ENCODE results near the gene FBXO48.

FBXO48 gene

DNA sequence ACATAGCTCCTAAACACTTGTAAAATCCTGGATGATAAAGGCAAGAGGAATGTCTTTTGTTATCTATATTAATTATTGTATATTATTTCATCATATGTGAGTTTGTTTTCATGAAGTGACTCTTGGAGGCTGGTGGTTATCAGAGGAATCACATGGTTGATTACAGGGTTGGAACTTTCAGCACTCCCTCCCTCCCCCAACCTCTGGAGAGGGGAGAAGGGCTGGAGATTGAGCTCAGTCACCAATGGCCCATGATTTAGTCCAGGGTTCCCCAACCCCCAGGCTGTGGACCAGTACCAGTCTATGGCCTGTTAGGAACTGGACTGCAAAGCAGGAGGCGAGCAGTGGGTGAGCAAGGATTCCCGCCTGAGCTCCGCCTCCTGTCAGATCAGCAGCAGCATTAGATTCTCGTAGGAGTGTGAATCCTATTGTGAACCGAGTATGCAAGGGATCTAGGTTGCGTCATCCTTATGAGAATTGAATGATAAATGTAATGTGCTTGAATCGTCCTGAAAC lies 37.7 kb downstream of the FBXO48 start:
- CTCF ChIA-PET: interaction anchor here (1.7 kb wide), 1 partner anchor 12 kb away, joined by 9 read pairs; no protein-coding TSS in a partner anchor
- Histone ChIP-seq H3K36me3 (ENCODE audit: control insufficient read depth in 2 of 2, insufficient read depth in 1 of 2, low read length in 2 of 2) (no peaks in the 10 kb centered on the region), H3K9me3 (ENCODE audit: control insufficient read depth, insufficient read depth, low read depth, low read length) (no peaks in the 10 kb centered on the region)

GRCh38 chr2:68428746-68429145 lies 38.3 kb downstream of the FBXO48 start:
- POLR2A ChIA-PET: no interaction called here
- TF ChIP-seq TCF7L2 (IDR thresholded peaks at IDR 0.05; ENCODE audit: borderline replicate concordance, low read depth, low read length) (no peak), ZNF549 (tag by site-specific recombination; IDR thresholded peaks at IDR 0.05) (no peak), PRDM1 (tag by site-specific recombination; IDR thresholded peaks at IDR 0.05) (no peak), SETDB1 (IDR thresholded peaks at IDR 0.05; ENCODE audit: insufficient read length, low read length) (no peak), ZNF37A (tag by site-specific recombination; IDR thresholded peaks at IDR 0.05) (no peak)

More for the DNA sequence above, 37.7 kb downstream of the FBXO48 start:
- POLR2A ChIA-PET: no interaction called here
- no peak for TF ChIP-seq KLF1 (tag by site-specific recombination; IDR thresholded peaks at IDR 0.05)
- H3K27ac ChIP-seq (ENCODE audit: extremely low read depth, low read depth, low read length): no peak overlapping the region
- H3K4me3 ChIP-seq (ENCODE audit: low read depth, low read length): no peak overlapping the region
- H3K4me1 ChIP-seq (ENCODE audit: control insufficient read depth, insufficient read depth, low read length): no peaks in the 10 kb centered on the region

GRCh38 chr2:68428126-68428525 lies 39.0 kb downstream of the FBXO48 start:
- H3K27ac ChIP-seq (ENCODE audit: extremely low read depth, low read depth, low read length): no peak overlapping the region
- no peaks in the 10 kb centered on the region for H3K9me3 ChIP-seq (ENCODE audit: control insufficient read depth, insufficient read depth, low read depth, low read length)
- H3K4me1 ChIP-seq (ENCODE audit: control insufficient read depth, insufficient read depth, low read length): no peaks in the 10 kb centered on the region
- ChIA-PET CTCF (interaction anchor here (1.7 kb wide), 1 partner anchor 13 kb away, joined by 9 read pairs; no protein-coding TSS in a partner anchor), POLR2A (no interaction called here)
- H3K4me3 ChIP-seq (ENCODE audit: low read depth, low read length): no peak overlapping the region
- H3K36me3 ChIP-seq (ENCODE audit: control insufficient read depth in 2 of 2, insufficient read depth in 1 of 2, low read length in 2 of 2): no peaks in the 10 kb centered on the region
- TF ChIP-seq ZNF37A (tag by site-specific recombination; IDR thresholded peaks at IDR 0.05): no peak
- no peak for TF ChIP-seq ZNF473 (tag by site-specific recombination; IDR thresholded peaks at IDR 0.05)
- no peak for TF ChIP-seq ZBTB48 (tag by site-specific recombination; IDR thresholded peaks at IDR 0.05)

More at GRCh38 chr2:68428746-68429145, 38.3 kb downstream of the FBXO48 start:
- CTCF ChIA-PET: interaction anchor here (1.7 kb wide), 1 partner anchor 12 kb away, joined by 9 read pairs; no protein-coding TSS in a partner anchor
- no peak overlapping the region for H3K27ac ChIP-seq (ENCODE audit: extremely low read depth, low read depth, low read length)
- H3K4me3 ChIP-seq (ENCODE audit: low read depth, low read length): no peak overlapping the region
- no peaks in the 10 kb centered on the region for H3K36me3 ChIP-seq (ENCODE audit: control insufficient read depth in 2 of 2, insufficient read depth in 1 of 2, low read length in 2 of 2)
- H3K9me3 ChIP-seq (ENCODE audit: control insufficient read depth, insufficient read depth, low read depth, low read length): no peaks in the 10 kb centered on the region
- no peaks in the 10 kb centered on the region for H3K4me1 ChIP-seq (ENCODE audit: control insufficient read depth, insufficient read depth, low read length)

GRCh38 chr2:68426848-68427579 lies 40.1 kb downstream of the FBXO48 start:
- Histone ChIP-seq H3K27ac (ENCODE audit: extremely low read depth, low read depth, low read length) (no peak overlapping the region), H3K4me3 (ENCODE audit: low read depth, low read length) (no peak overlapping the region), H3K9me3 (ENCODE audit: control insufficient read depth, insufficient read depth, low read depth, low read length) (no peaks in the 10 kb centered on the region), H3K36me3 (ENCODE audit: control insufficient read depth in 2 of 2, insufficient read depth in 1 of 2, low read length in 2 of 2) (no peaks in the 10 kb centered on the region), H3K4me1 (ENCODE audit: control insufficient read depth, insufficient read depth, low read length) (no peaks in the 10 kb centered on the region)
- CTCF ChIA-PET: interaction anchor here (0.8 to 2.1 kb wide), 2 partner anchors 13 to 14 kb away, joined by 3 to 14 read pairs; no protein-coding TSS in a partner anchor
- POLR2A ChIA-PET: no interaction called here
- TF ChIP-seq ZFP3 (tag by site-specific recombination; IDR thresholded peaks at IDR 0.05; ENCODE audit: low read depth): no peak
- TF ChIP-seq, protein P1, sequence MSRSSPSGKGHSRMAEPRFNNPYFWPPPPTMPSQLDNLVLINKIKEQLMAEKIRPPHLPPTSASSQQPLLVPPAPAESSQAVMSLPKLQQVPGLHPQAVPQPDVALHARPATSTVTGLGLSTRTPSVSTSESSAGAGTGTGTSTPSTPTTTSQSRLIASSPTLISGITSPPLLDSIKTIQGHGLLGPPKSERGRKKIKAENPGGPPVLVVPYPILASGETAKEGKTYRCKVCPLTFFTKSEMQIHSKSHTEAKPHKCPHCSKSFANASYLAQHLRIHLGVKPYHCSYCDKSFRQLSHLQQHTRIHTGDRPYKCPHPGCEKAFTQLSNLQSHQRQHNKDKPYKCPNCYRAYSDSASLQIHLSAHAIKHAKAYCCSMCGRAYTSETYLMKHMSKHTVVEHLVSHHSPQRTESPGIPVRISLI (tag by site-specific recombination; IDR thresholded peaks at IDR 0.05): no peak
- TF ChIP-seq, protein P2, sequence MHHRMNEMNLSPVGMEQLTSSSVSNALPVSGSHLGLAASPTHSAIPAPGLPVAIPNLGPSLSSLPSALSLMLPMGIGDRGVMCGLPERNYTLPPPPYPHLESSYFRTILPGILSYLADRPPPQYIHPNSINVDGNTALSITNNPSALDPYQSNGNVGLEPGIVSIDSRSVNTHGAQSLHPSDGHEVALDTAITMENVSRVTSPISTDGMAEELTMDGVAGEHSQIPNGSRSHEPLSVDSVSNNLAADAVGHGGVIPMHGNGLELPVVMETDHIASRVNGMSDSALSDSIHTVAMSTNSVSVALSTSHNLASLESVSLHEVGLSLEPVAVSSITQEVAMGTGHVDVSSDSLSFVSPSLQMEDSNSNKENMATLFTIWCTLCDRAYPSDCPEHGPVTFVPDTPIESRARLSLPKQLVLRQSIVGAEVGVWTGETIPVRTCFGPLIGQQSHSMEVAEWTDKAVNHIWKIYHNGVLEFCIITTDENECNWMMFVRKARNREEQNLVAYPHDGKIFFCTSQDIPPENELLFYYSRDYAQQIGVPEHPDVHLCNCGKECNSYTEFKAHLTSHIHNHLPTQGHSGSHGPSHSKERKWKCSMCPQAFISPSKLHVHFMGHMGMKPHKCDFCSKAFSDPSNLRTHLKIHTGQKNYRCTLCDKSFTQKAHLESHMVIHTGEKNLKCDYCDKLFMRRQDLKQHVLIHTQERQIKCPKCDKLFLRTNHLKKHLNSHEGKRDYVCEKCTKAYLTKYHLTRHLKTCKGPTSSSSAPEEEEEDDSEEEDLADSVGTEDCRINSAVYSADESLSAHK (tag by site-specific recombination; IDR thresholded peaks at IDR 0.05): no peak
- TF ChIP-seq ZBTB10 (tag by site-specific recombination; IDR thresholded peaks at IDR 0.05): no peak
- TF ChIP-seq, protein P3, sequence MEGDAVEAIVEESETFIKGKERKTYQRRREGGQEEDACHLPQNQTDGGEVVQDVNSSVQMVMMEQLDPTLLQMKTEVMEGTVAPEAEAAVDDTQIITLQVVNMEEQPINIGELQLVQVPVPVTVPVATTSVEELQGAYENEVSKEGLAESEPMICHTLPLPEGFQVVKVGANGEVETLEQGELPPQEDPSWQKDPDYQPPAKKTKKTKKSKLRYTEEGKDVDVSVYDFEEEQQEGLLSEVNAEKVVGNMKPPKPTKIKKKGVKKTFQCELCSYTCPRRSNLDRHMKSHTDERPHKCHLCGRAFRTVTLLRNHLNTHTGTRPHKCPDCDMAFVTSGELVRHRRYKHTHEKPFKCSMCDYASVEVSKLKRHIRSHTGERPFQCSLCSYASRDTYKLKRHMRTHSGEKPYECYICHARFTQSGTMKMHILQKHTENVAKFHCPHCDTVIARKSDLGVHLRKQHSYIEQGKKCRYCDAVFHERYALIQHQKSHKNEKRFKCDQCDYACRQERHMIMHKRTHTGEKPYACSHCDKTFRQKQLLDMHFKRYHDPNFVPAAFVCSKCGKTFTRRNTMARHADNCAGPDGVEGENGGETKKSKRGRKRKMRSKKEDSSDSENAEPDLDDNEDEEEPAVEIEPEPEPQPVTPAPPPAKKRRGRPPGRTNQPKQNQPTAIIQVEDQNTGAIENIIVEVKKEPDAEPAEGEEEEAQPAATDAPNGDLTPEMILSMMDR (tag by site-specific recombination; IDR thresholded peaks at IDR 0.05): no peak
- no peak for TF ChIP-seq ZNF830 (tag by site-specific recombination; IDR thresholded peaks at IDR 0.05; ENCODE audit: low read depth)
- TF ChIP-seq, protein P4, sequence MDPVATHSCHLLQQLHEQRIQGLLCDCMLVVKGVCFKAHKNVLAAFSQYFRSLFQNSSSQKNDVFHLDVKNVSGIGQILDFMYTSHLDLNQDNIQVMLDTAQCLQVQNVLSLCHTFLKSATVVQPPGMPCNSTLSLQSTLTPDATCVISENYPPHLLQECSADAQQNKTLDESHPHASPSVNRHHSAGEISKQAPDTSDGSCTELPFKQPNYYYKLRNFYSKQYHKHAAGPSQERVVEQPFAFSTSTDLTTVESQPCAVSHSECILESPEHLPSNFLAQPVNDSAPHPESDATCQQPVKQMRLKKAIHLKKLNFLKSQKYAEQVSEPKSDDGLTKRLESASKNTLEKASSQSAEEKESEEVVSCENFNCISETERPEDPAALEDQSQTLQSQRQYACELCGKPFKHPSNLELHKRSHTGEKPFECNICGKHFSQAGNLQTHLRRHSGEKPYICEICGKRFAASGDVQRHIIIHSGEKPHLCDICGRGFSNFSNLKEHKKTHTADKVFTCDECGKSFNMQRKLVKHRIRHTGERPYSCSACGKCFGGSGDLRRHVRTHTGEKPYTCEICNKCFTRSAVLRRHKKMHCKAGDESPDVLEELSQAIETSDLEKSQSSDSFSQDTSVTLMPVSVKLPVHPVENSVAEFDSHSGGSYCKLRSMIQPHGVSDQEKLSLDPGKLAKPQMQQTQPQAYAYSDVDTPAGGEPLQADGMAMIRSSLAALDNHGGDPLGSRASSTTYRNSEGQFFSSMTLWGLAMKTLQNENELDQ (tag by site-specific recombination; IDR thresholded peaks at IDR 0.05; ENCODE audit: low read depth): no peak

Measured in HEK293 (cell line).